ENCODE results near the gene FOXP4. TPM values are rescaled to one million over a fixed set of nuclear protein-coding genes. Genes with fewer than 3 reads are reported as not detected.

FOXP4 gene
- total RNA-seq, 2 donors from 2014 or later = 8.6 to 10.5 TPM

- no peak overlapping the region for H3K27ac ChIP-seq
- ATAC-seq (no peak), DNase-seq (no peak)
- no peaks in the 10 kb centered on the region for H3K27me3 ChIP-seq
- H3K36me3 ChIP-seq (replicated peaks in 1 of 2; ENCODE audit: insufficient read depth in 1 of 2, low read depth in 2 of 2) = peaks cover 0 to 4% of the 10 kb centered on the region in 2 donors
- no peak for TF ChIP-seq CTCF (IDR thresholded peaks at IDR 0.05)
- no peak for TF ChIP-seq POLR2A (IDR thresholded peaks at IDR 0.05)
- intact Hi-C loops (cut with DNase I) = loop anchor here (5.0 kb wide), 1 partner anchor 227 kb away; no protein-coding TSS in a partner anchor
- no peak overlapping the region for H3K4me3 ChIP-seq
- WGBS, 2 donors = 83 to 87% methylated on average over 11 to 18 of the region's 21 CpGs
- H3K9me3 ChIP-seq = no peaks in the 10 kb centered on the region
- peaks cover 9% of the 10 kb centered on the region for H3K4me1 ChIP-seq
Observed at GRCh38 chr6:41599015-41599851, 53.1 kb downstream of the FOXP4 start.

- H3K4me3 ChIP-seq = no peak overlapping the region
- peaks cover 0 to 4% of the 10 kb centered on the region in 2 donors for H3K36me3 ChIP-seq (replicated peaks in 1 of 2; ENCODE audit: insufficient read depth in 1 of 2, low read depth in 2 of 2)
- no peak for TF ChIP-seq CTCF (IDR thresholded peaks at IDR 0.05)
- no peak for TF ChIP-seq POLR2A (IDR thresholded peaks at IDR 0.05)
- DNase-seq (no peak), ATAC-seq (no peak)
- no peaks in the 10 kb centered on the region for H3K9me3 ChIP-seq
- WGBS, 2 donors = 94 to 95% methylated on average over 11 to 14 of the region's 14 CpGs
- intact Hi-C loops (cut with DNase I) = loop anchor here (5.0 kb wide), 2 partner anchors 77 to 228 kb away; no protein-coding TSS in a partner anchor
- H3K27me3 ChIP-seq = no peaks in the 10 kb centered on the region
- peaks cover 9% of the 10 kb centered on the region for H3K4me1 ChIP-seq
- no peak overlapping the region for H3K27ac ChIP-seq
Observed at GRCh38 chr6:41599852-41600445, 53.8 kb downstream of the FOXP4 start.

GRCh38 chr6:41600499-41601247, 54.5 kb downstream of the FOXP4 start:
- H3K4me1 ChIP-seq = peaks cover 9% of the 10 kb centered on the region
- no peak for TF ChIP-seq POLR2A (IDR thresholded peaks at IDR 0.05)
- TF ChIP-seq CTCF (IDR thresholded peaks at IDR 0.05) = no peak
- intact Hi-C loops (cut with DNase I) = loop anchor here (5.0 kb wide), 1 partner anchor 77 kb away; no protein-coding TSS in a partner anchor
- no peak for DNase-seq
- no peak overlapping the region for H3K4me3 ChIP-seq
- peaks cover 0 to 4% of the 10 kb centered on the region in 2 donors for H3K36me3 ChIP-seq (replicated peaks in 1 of 2; ENCODE audit: insufficient read depth in 1 of 2, low read depth in 2 of 2)
- no peaks in the 10 kb centered on the region for H3K27me3 ChIP-seq
- H3K27ac ChIP-seq = no peak overlapping the region
- H3K9me3 ChIP-seq = no peaks in the 10 kb centered on the region
- WGBS, 2 donors = 86 to 91% methylated on average over 17 to 22 of the region's 22 CpGs
- no peak for ATAC-seq

- TF ChIP-seq CTCF (IDR thresholded peaks at IDR 0.05) (no peak), POLR2A (IDR thresholded peaks at IDR 0.05) (no peak)
- no peak for ATAC-seq
- peaks cover 9% of the 10 kb centered on the region for H3K4me1 ChIP-seq
- H3K9me3 ChIP-seq = no peaks in the 10 kb centered on the region
- intact Hi-C loops (cut with DNase I) = loop anchor here (5.0 kb wide), 1 partner anchor 76 kb away; no protein-coding TSS in a partner anchor
- H3K27ac ChIP-seq = no peak overlapping the region
- H3K27me3 ChIP-seq = no peaks in the 10 kb centered on the region
- DNase-seq = no peak
- 91 to 97% methylated on average over 6 of the region's 6 CpGs for WGBS, 2 donors
- peaks cover 0 to 4% of the 10 kb centered on the region in 2 donors for H3K36me3 ChIP-seq (replicated peaks in 1 of 2; ENCODE audit: insufficient read depth in 1 of 2, low read depth in 2 of 2)
- no peak overlapping the region for H3K4me3 ChIP-seq
Observed at GRCh38 chr6:41601248-41601549, 55.0 kb downstream of the FOXP4 start.

Data from body of pancreas (tissue), 4 donors.